Heart left ventricle (tissue), 16 donors: ENCODE data around the gene TENM3. TPM values are rescaled to one million over a fixed set of nuclear protein-coding genes. Genes with fewer than 3 reads are reported as not detected.

ENCODE experiments used
- ATAC-seq, 4 donors: fragments of 200-7000 bp; cut with Tn5 transposase; one replicate each; pipeline ENCODE4 v1.9.1; 2020 to 2022; ENCODE audit warnings: moderate library complexity in 4 of 4, mild to moderate bottlenecking in 3 of 4, moderate number of reproducible peaks in 1 of 4
- DNase-seq, 5 donors: peaks; one replicate each; pipeline ENCODE4 v3.0.0-alpha.2; 2020
- H3K27ac ChIP-seq, 12 donors: fragments of 200-600 bp; sonication (generic) in 4 of 12; one replicate each; pipeline versions ENCODE4 v1.5.0 to v1.8.0; 2016 to 2022; ENCODE audit warnings: mild to moderate bottlenecking in 2 of 12
- H3K27me3 ChIP-seq, 9 donors: fragments of 200-600 bp; sonication (generic) in 2 of 9; one replicate each; pipeline versions ENCODE4 v1.5.1 to v1.8.0; 2016 to 2022; ENCODE audit warnings: mild to moderate bottlenecking in 3 of 9
- H3K36me3 ChIP-seq, 9 donors: fragments of 200-600 bp; sonication (generic) in 2 of 9; one replicate each; pipeline versions ENCODE4 v1.5.0 to v1.8.0; 2018 to 2022; ENCODE audit warnings: mild to moderate bottlenecking in 2 of 9
- H3K4me1 ChIP-seq, 12 donors: fragments of 200-600 bp; sonication (generic) in 4 of 12; one replicate each; pipeline versions ENCODE4 v1.5.0 to v1.8.0; 2016 to 2022; ENCODE audit warnings: mild to moderate bottlenecking in 3 of 12
- H3K4me3 ChIP-seq, 12 donors: fragments of 200-600 bp; sonication (generic) in 4 of 12; one replicate each; pipeline versions ENCODE4 v1.5.0 to v1.8.0; 2017 to 2022; ENCODE audit warnings: mild to moderate bottlenecking in 9 of 12, moderate library complexity in 4 of 12
- H3K9me3 ChIP-seq, 12 donors: fragments of 200-600 bp; sonication (generic) in 4 of 12; one replicate each; pipeline versions ENCODE4 v1.5.0 to v1.8.0; 2016 to 2022; ENCODE audit warnings: mild to moderate bottlenecking in 1 of 12
- POLR2A ChIP-seq, 2 donors: fragments of 450-650 bp; IDR thresholded peaks; one replicate each; pipeline ENCODE4 v1.6.1; 2017; ENCODE audit warnings: antibody characterized with exemption in 2 of 2, mild to moderate bottlenecking in 2 of 2, moderate library complexity in 2 of 2
- whole genome bisulfite sequencing, 4 donors: extraction: QIAGEN DNeasy Blood & Tissue Kit in 2 of 4; methylation state at CpG; one replicate each; pipeline versions ENCODE4 v1.1.5 to v1.1.7; 2013 to 2018; 5-methylcytosine and 5-hydroxymethylcytosine counted together
- intact Hi-C, 10 donors: fragments of 100-400 bp; cut with DNase I; formaldehyde crosslinking; loops; one replicate each; pipeline versions ENCODE4 v1.11.1 to v1.14.2; 2022
- polyA plus RNA-seq, 2 donors: library from polyadenylated mRNA; stranded (reverse); fragments of 200-250 nt; gene quantifications; one replicate each; pipeline ENCODE4 v1.2.3, GENCODE V29; 2013
- total RNA-seq, 9 donors: library from RNA; depleted of rRNA in 2 of 9; stranded (reverse); fragments of >200 nt in 2 of 9; fragmentation: NEBNext Ultra II Directional in 3 of 9; extraction: Animal tissue kit (Norgen Biotek cat#: 25700) in 3 of 9; gene quantifications; one replicate each; pipeline versions ENCODE4 v1.1.0 to v1.2.4, GENCODE V29; 2016 to 2023
- TF ChIP-seq, protein P1 (sequence below), 12 donors: fragments of 200-600 bp; sonication (generic) in 4 of 12; IDR thresholded peaks; one replicate each; pipeline versions ENCODE4 v1.5.0 to v1.8.0; 2018 to 2022; ENCODE audit warnings: antibody characterized with exemption in 12 of 12, mild to moderate bottlenecking in 5 of 12
- donor health status: ischemic (EF 13 %, LVEDD 7.1; RV severe dilation, severe dysfunction).
- donor health status: healthy with polysubstance abuse.
- donor health status: DM: no; HTN: yes; CAD: no.
- donor health status: DM: no; HTN: no; CAD: no.
- donor health status: ischemic (EF 25% LVEDD 6.9; RV normal size, moderate dysfunction).
- donor health status: ischemic (EF 25% LVEDD 5.7; RV mildly dilated, moderate dysfunction).
- donor health status: healthy.
- donor health status: DM: yes; HTN: yes; CAD: no.
- donor health status: ischemic (EF 35%, LVEDD 5.7; RV mildly dilated, moderate dysfunction).
- donor health status: nonischemic (EF 11% LVEDD 7.7; RV severe dilation, severe dysfunction).
- donor health status: DM: yes; HTN: yes; CAD: no.
- donor health status: PGD.
- donor health status: ischemic (EF 29% LVEDD 5.4; RV normal size, mild dysfunction).
- donor health status: nonischemic (EF 23%, LVEDD 6.1; RV moderate dilation, normal function).

TENM3 gene
- total and polyA plus RNA-seq, 11 donors = 0.19 to 10.3 (median 2.5) TPM

DNA sequence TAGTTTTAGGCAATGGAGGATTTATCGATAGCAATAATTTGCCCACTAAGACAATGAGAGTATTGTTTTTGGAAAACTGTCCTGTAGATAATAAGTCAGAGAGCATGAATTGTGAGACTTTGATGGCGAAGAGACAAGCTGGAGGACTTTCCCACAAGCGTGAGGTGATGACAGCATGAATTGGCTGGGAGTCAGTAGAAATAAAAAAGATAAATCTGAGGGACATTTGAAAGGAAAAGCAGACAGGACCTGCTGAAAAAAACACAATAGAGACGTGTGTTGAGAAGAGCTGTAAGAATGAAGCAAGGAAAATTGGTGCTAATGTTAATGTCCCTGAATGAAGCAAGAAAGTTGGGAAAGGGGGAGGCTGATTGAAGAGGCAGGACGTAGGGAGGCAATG, 440.5 kb downstream of the TENM3 start:
- WGBS, 4 donors = 16 to 28% (median 25%) methylated on average over 5 of the region's 5 CpGs
- TF ChIP-seq, protein P1, sequence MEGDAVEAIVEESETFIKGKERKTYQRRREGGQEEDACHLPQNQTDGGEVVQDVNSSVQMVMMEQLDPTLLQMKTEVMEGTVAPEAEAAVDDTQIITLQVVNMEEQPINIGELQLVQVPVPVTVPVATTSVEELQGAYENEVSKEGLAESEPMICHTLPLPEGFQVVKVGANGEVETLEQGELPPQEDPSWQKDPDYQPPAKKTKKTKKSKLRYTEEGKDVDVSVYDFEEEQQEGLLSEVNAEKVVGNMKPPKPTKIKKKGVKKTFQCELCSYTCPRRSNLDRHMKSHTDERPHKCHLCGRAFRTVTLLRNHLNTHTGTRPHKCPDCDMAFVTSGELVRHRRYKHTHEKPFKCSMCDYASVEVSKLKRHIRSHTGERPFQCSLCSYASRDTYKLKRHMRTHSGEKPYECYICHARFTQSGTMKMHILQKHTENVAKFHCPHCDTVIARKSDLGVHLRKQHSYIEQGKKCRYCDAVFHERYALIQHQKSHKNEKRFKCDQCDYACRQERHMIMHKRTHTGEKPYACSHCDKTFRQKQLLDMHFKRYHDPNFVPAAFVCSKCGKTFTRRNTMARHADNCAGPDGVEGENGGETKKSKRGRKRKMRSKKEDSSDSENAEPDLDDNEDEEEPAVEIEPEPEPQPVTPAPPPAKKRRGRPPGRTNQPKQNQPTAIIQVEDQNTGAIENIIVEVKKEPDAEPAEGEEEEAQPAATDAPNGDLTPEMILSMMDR (IDR thresholded peaks at IDR 0.05) = no peak
- no peak for TF ChIP-seq POLR2A (IDR thresholded peaks at IDR 0.05)
- no peaks in the 10 kb centered on the region for H3K9me3 ChIP-seq
- intact Hi-C loops = no loop called here
- no peak overlapping the region for H3K4me3 ChIP-seq
- H3K27ac ChIP-seq = no peak overlapping the region
- no peaks in the 10 kb centered on the region for H3K36me3 ChIP-seq
- no peak for DNase-seq
- ATAC-seq = no peak
- H3K27me3 ChIP-seq = no peaks in the 10 kb centered on the region
- H3K4me1 ChIP-seq = peaks cover 0 to 18% (median 5%) of the 10 kb centered on the region in 12 donors

DNA sequence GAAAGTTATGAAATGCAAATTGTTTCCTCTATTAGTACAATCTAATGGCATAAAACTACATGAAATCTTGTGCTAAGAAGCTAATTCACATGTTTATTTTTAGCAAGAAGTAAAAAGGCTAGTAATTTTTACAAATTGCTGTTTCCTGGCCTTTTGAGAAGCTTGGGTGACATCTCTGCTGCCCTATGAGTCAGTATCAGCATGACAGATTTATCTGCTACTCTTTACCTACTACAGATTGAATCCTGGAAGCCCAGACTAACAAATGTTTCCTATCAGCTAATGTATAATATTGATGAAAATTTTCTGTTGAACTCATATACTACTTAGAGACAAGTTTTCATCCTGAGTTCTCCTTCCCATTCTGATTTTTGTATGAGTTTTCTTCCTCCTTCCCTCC, 441.6 kb downstream of the TENM3 start:
- Histone ChIP-seq H3K27me3 (no peaks in the 10 kb centered on the region), H3K27ac (no peak overlapping the region), H3K9me3 (no peaks in the 10 kb centered on the region), H3K4me3 (no peak overlapping the region), H3K36me3 (no peaks in the 10 kb centered on the region), H3K4me1 (peaks cover 0 to 15% (median 5%) of the 10 kb centered on the region in 12 donors)
- DNase-seq = no peak
- ATAC-seq = no peak
- intact Hi-C loops = no loop called here
- no peak for TF ChIP-seq POLR2A (IDR thresholded peaks at IDR 0.05)

DNA sequence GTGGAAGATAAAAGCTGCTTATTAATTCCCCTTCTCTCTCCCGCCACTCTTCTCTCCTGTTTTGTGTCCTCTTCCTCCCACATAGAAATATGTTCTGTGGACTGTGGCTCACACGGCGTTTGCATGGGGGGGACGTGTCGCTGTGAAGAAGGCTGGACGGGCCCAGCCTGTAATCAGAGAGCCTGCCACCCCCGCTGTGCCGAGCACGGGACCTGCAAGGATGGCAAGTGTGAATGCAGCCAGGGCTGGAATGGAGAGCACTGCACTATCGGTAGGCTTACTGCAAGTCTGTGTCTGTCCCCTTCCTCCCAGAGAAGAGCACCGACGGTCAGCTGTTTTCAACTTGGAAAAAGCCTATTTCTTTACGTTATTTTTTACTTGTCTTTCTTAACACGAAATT, 444.9 kb downstream of the TENM3 start:
- H3K36me3 ChIP-seq = no peaks in the 10 kb centered on the region
- 65 to 80% (median 74%) methylated on average over 14 of the region's 14 CpGs for WGBS, 4 donors
- H3K27ac ChIP-seq = no peak overlapping the region
- H3K27me3 ChIP-seq = no peaks in the 10 kb centered on the region
- intact Hi-C loops = no loop called here
- H3K4me1 ChIP-seq = peaks cover 0 to 11% (median 5%) of the 10 kb centered on the region in 12 donors
- ATAC-seq (no peak), DNase-seq (no peak)
- TF ChIP-seq, protein P1 (IDR thresholded peaks at IDR 0.05) = no peak
- TF ChIP-seq POLR2A (IDR thresholded peaks at IDR 0.05) = no peak
- H3K4me3 ChIP-seq = no peak overlapping the region
- no peaks in the 10 kb centered on the region for H3K9me3 ChIP-seq

DNA sequence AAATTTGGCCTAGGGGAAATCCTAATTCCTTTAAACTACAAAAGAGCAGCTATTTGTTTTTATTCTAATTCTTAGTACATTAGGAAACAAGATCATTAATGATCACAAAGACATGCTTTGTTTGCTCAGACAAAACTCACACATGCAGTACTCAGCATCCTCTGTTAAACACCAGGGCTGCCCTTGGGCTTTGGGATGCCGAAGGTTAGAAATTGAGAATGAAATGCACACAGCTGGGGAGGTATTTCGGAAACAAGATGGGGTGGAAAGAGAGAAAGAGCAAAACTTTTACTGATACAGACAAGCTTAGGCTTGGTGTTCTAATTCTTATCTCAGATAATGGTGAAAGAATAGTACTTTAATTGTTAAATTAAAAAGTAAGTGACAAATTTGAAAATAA, 451.3 kb downstream of the TENM3 start:
- no peak overlapping the region for H3K27ac ChIP-seq
- no peaks in the 10 kb centered on the region for H3K36me3 ChIP-seq
- H3K4me3 ChIP-seq = no peak overlapping the region
- no peaks in the 10 kb centered on the region for H3K27me3 ChIP-seq
- no peak for DNase-seq
- no peak for TF ChIP-seq POLR2A (IDR thresholded peaks at IDR 0.05)
- TF ChIP-seq, protein P1 (IDR thresholded peaks at IDR 0.05) = no peak
- WGBS, 4 donors = 69 to 84% (median 75%) methylated on average over 2 of the region's 2 CpGs
- intact Hi-C loops = loop anchor here in 1 of 10 donors (10.0 kb wide), 1 partner anchor 50 kb away; no protein-coding TSS in a partner anchor
- no peak for ATAC-seq
- H3K4me1 ChIP-seq = peaks cover 0 to 11% (median 0%) of the 10 kb centered on the region in 12 donors
- H3K9me3 ChIP-seq = no peaks in the 10 kb centered on the region

DNA sequence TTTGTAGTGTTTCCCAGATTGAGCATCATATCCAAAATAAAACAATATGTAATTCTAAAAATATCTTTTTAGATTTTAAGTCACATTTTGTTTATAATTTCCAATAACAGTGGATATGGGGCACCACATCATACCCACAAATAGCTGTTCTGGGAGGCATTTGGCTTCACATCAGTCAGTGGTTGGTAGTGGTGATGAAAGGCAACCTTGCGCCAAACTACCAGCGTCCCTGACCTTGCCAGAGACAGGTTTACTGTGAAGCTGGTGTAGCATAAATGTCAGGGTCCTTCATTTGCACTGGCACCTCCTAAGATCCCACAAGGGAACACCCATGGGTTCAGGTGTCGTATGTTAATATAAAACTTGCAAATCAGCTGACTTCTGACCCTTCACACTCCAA, 451.8 kb downstream of the TENM3 start:
- WGBS, 4 donors = 52 to 67% (median 56%) methylated on average over 3 of the region's 3 CpGs
- no peaks in the 10 kb centered on the region for H3K9me3 ChIP-seq
- DNase-seq (peak in 3 of 5 donors; percentile 31 to 61 (median 54)), ATAC-seq (peak; percentile 85 to 96 (median 93))
- no peaks in the 10 kb centered on the region for H3K36me3 ChIP-seq
- H3K4me3 ChIP-seq = no peak overlapping the region
- TF ChIP-seq POLR2A (IDR thresholded peaks at IDR 0.05) = no peak
- TF ChIP-seq, protein P1 (IDR thresholded peaks at IDR 0.05) = no peak
- intact Hi-C loops = loop anchor here in 1 of 10 donors (10.0 kb wide), 1 partner anchor 50 kb away; no protein-coding TSS in a partner anchor
- H3K27me3 ChIP-seq = no peaks in the 10 kb centered on the region
- peaks cover 0 to 11% (median 0%) of the 10 kb centered on the region in 12 donors for H3K4me1 ChIP-seq
- no peak overlapping the region for H3K27ac ChIP-seq
